ENCODE measurements around the gene ATP5MC3.

GRCh38 chr2:175167076-175167791 is 14.3 kb downstream of the ATP5MC3 start:
- TF ChIP-seq ZNF565 (CRISPR knock-in tag; conservative IDR thresholded peaks at IDR 0.05; ENCODE audit: low read depth) (no peak), ZFP3 (CRISPR knock-in tag; IDR thresholded peaks at IDR 0.05) (no peak), CREB5 (CRISPR knock-in tag; IDR thresholded peaks at IDR 0.05; ENCODE audit: low read depth) (no peak), ZFP30 (CRISPR knock-in tag; IDR thresholded peaks at IDR 0.05) (no peak), ZC3H10 (CRISPR knock-in tag; IDR thresholded peaks at IDR 0.05) (no peak), ZNF8 (CRISPR knock-in tag; IDR thresholded peaks at IDR 0.05) (no peak), PPARA (CRISPR knock-in tag; IDR thresholded peaks at IDR 0.05; ENCODE audit: borderline replicate concordance) (no peak), RARB (CRISPR knock-in tag; IDR thresholded peaks at IDR 0.05) (no peak), ESRRG (CRISPR knock-in tag; IDR thresholded peaks at IDR 0.05) (no peak), CSRNP3 (CRISPR knock-in tag; IDR thresholded peaks at IDR 0.05) (no peak)
- TF ChIP-seq, protein P1, sequence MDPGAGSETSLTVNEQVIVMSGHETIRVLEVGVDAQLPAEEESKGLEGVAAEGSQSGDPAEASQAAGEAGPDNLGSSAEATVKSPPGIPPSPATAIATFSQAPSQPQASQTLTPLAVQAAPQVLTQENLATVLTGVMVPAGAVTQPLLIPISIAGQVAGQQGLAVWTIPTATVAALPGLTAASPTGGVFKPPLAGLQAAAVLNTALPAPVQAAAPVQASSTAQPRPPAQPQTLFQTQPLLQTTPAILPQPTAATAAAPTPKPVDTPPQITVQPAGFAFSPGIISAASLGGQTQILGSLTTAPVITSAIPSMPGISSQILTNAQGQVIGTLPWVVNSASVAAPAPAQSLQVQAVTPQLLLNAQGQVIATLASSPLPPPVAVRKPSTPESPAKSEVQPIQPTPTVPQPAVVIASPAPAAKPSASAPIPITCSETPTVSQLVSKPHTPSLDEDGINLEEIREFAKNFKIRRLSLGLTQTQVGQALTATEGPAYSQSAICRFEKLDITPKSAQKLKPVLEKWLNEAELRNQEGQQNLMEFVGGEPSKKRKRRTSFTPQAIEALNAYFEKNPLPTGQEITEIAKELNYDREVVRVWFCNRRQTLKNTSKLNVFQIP (CRISPR knock-in tag; IDR thresholded peaks at IDR 0.05; ENCODE audit: borderline replicate concordance, low read depth), result no peak
- TF ChIP-seq, protein P2, sequence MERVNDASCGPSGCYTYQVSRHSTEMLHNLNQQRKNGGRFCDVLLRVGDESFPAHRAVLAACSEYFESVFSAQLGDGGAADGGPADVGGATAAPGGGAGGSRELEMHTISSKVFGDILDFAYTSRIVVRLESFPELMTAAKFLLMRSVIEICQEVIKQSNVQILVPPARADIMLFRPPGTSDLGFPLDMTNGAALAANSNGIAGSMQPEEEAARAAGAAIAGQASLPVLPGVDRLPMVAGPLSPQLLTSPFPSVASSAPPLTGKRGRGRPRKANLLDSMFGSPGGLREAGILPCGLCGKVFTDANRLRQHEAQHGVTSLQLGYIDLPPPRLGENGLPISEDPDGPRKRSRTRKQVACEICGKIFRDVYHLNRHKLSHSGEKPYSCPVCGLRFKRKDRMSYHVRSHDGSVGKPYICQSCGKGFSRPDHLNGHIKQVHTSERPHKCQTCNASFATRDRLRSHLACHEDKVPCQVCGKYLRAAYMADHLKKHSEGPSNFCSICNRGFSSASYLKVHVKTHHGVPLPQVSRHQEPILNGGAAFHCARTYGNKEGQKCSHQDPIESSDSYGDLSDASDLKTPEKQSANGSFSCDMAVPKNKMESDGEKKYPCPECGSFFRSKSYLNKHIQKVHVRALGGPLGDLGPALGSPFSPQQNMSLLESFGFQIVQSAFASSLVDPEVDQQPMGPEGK (CRISPR knock-in tag; IDR thresholded peaks at IDR 0.05; ENCODE audit: borderline replicate concordance), result no peak
